ENCODE data around the gene ZNF576. TPM values are rescaled to one million over a fixed set of nuclear protein-coding genes. Genes with fewer than 3 reads are reported as not detected.

Gene ZNF576
- 7.6 and 9.6 TPM in 2 replicates for polyA plus RNA-seq

DNA sequence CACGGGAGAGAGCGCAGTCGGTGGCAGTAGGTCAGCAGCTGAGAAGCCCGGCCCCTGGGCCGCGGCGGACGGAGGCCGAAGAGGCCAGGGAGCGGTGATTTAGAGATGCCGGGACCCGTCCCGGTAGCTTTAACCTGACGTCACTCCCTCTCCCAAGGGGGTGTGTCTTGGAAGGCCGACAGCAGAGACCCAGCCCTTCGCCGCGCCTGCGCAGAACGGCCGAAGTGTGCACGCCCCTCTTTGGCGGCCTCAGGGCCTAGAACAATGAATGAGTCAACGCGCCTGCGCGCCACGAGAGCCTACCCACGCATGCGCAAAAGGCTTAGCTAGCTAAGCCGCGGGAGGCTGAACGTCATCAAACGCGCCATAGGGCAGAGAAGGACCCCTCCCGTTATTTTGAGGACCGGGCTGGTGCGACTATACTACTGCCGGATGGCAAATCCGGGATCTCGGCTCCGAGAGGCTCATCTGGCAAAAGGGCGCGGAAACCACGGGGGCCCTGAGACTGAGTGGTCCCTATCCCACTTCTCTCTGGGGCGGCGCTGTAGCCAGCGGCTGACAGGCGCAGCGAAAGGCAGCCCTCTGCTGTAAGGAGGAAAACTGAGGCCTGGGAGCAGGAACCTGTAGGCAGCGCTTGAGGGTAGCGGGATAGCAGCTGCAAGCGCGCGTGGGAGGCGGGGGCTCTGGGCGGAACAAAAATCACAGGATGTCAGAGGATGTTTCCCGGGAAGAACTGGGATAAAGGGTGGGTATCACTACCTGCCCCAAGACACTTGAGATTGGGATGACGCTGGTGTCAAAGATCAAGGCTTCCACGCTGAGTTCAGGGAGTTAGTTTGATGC, at the start of gene ZNF576, which contains the start of gene IRGQ:
Gene ZNF576, plus strand, starts transcription at position 597 of the 843 bp plus-strand sequence. CDS start 514 bp downstream, outside the sequence.
Gene IRGQ, minus strand, starts transcription at position 136 of the 843 bp plus-strand sequence. CDS start 796 bp downstream, outside the sequence.

DNA sequence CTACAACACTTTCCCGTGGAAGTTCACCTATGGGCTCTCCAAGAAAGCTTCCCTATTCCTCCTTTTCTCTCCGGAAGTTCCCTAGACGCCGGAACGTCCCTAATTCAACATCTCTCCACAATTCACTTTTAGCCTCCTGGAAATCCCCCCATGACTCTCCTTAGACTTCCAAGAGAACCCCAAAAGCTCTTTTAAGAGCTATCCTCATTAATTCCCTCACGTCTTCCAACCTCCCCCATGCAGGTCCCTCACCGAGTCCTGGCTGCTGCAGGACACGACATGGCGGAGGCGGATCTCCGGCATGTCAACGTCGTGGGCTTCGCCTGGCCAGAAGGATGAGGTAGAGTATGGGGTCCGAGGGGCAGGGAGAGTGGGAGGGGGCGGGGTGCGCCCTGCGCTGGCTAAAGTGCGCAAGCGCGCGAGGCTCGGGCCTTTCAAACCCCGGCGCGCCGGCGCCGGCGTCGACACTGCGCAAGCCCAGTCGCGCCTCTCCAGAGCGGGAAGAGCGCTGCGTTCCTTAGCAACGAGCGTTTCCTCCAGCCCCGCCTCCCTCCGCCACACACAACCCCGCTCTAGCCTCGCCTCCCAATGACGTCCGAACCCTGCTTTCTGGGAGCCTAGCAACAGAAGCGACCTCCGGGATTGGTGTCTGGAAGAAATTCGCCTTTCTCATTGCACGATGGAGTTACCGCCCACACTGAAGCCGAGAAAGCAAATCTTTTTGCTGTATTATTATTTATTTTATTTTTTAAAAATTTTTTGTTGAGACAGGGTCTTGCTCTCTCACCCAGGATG, 21.0 kb upstream of the ZNF576 start, which contains the start of the genes PINLYP and XRCC1:
Gene PINLYP, plus strand, starts transcription at position 646 of the 795 bp plus-strand sequence. CDS start 1,391 bp downstream, outside the sequence.
Gene XRCC1, minus strand, starts transcription at position 372 of the 795 bp plus-strand sequence. Its CDS starts 69 bp downstream, at position 303.

GRCh38 chr19:43611788-43612187, 15.4 kb downstream of the ZNF576 start, which contains the start of gene SRRM5:
Gene SRRM5 (plus strand): TSS chr19:43612088. CDS start chr19:43612122, 34 bp downstream.

GRCh38 chr19:43619262-43620060, 23.1 kb downstream of the ZNF576 start, which contains the start of gene ZNF428:
Gene ZNF428 (minus strand): TSS chr19:43619629. CDS start chr19:43614304, 5,325 bp downstream.

DNA sequence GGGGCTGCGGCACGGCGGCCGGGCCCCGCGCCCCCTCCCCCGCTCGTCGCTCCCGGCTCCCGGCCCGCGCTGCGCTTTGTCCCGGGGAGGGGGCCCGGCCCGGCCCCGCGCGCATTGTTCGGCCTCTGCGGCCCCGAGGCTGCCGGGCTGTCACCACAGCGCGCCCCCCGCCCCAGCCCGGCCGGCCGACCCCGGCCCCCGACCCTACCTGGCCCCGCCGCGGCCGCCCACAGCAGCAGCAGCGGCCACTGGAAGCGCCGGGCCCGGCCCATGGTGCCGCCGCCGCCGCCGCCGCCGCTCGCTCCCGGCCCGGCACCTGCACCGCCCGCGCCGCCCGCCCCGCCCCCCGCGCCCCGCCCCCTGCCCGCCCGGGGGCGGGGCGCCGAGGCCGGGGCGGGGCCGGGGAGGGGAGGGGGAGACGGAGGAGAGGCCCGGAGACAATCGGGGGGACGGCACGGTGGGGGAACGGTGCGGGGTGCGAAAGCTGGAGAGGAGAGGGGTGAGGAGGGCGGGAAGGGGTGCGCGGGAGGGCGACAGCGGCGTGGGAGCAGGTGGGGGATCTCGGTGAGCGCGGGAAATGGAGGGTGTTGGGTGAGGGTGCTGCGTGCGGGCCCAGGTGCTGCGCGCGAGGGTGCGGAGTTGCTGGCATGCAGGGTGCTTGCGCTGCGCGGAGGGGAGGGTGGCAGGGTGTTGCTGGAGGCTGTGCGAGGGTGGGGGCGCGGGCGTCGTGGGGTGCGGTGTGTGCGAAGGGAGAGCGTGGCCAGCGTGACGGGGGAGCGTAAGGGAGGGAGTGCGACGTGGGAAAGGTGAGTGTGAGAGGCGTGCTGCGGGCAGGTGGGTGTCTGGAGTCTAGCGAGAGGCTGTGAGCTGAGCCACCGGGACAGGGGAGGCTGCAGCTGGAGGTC, 43.4 kb downstream of the ZNF576 start, which contains the start of gene CADM4:
Gene CADM4, minus strand, starts transcription at position 332 of the 905 bp plus-strand sequence. Its CDS starts 60 bp downstream, at position 272.

Other genes starting within 250 kb of the ZNF576 start
- gene CD177, start 242.9 kb upstream of the ZNF576 start, polyA plus RNA-seq: 0.36 TPM in 1 of 2 replicates, not detected in the other
- gene TEX101, start 181.7 kb upstream of the ZNF576 start, polyA plus RNA-seq: not detected in 2 replicates
- not detected in 2 replicates for gene LYPD3, start 131.0 kb upstream of the ZNF576 start, polyA plus RNA-seq
- not detected in 2 replicates for gene PHLDB3, start 91.8 kb upstream of the ZNF576 start, polyA plus RNA-seq
- 21.0 and 26.9 TPM in 2 replicates for gene ETHE1, start 69.4 kb upstream of the ZNF576 start, polyA plus RNA-seq
- gene ZNF575, start 63.4 kb upstream of the ZNF576 start, polyA plus RNA-seq: 1.5 and 2.5 TPM in 2 replicates
- 6.7 and 7.5 TPM in 2 replicates for gene XRCC1, start 21.1 kb upstream of the ZNF576 start, polyA plus RNA-seq
- 2.3 and 17.2 TPM in 2 replicates for gene PINLYP, start 20.8 kb upstream of the ZNF576 start, polyA plus RNA-seq
- gene IRGQ, start 461 bp upstream of the ZNF576 start, polyA plus RNA-seq: 11.0 and 21.0 TPM in 2 replicates
- not detected in 2 replicates for gene SRRM5, start 15.5 kb downstream of the ZNF576 start, polyA plus RNA-seq
- 2.1 and 4.3 TPM in 2 replicates for gene ZNF428, start 23.0 kb downstream of the ZNF576 start, polyA plus RNA-seq
- gene CADM4, start 43.3 kb downstream of the ZNF576 start, polyA plus RNA-seq: 4.4 and 12.0 TPM in 2 replicates
- 11.1 and 12.1 TPM in 2 replicates for gene PLAUR, start 73.6 kb downstream of the ZNF576 start, polyA plus RNA-seq
- gene IRGC, start 119.5 kb downstream of the ZNF576 start, polyA plus RNA-seq: not detected in 2 replicates
- gene SMG9, start 158.4 kb downstream of the ZNF576 start, polyA plus RNA-seq: 14.6 and 17.4 TPM in 2 replicates
- gene KCNN4, start 184.4 kb downstream of the ZNF576 start, polyA plus RNA-seq: 4.1 TPM in 1 of 2 replicates, not detected in the other
- gene LYPD5, start 205.9 kb downstream of the ZNF576 start, polyA plus RNA-seq: 8.0 and 10.0 TPM in 2 replicates
- 9.2 and 20.3 TPM in 2 replicates for gene ZNF283, start 230.7 kb downstream of the ZNF576 start, polyA plus RNA-seq